H1 (cell line): ENCODE measurements around the gene CAMK2D. TPM values are rescaled to one million over a fixed set of nuclear protein-coding genes. Genes with fewer than 3 reads are reported as not detected.

Source experiments
- CTCF ChIA-PET: fragments of 300-600 bp; sonication (Branson Sonifier 250); formaldehyde crosslinking; loops from one replicate; lab custom pipeline; 2021; ENCODE audit not compliant: partially characterized antibody; lab: Charles Lee
- POLR2A ChIA-PET: fragments of 300-600 bp; sonication (Branson Sonifier 250); formaldehyde crosslinking; loops from one replicate; lab custom pipeline; 2021; ENCODE audit warnings: inconsistent platforms; ENCODE audit not compliant: partially characterized antibody; lab: Charles Lee
- DNase-seq, 2 experiments: peaks; one replicate each; pipeline versions ENCODE4 v3.0.0 to v3.0.0-alpha.2; 2010 to 2022; ENCODE audit warnings: low spot score in 2 of 2, low read depth in 1 of 2, mixed read lengths in 1 of 2
- FAIRE-seq: peaks from 2 replicates; lab custom pipeline; 2011; peaks lifted over from hg19 to GRCh38; lab: Jason Lieb, UNC
- H2AFZ ChIP-seq: 2 replicates; pipeline ENCODE4 v1.8.1; 2012; ENCODE audit warnings: low read length, inconsistent platforms
- H2AK5ac ChIP-seq: 2 replicates; pipeline ENCODE4 v1.6.1; 2013; ENCODE audit warnings: low read depth, low read length
- H2BK120ac ChIP-seq: replicated peaks from 2 replicates; pipeline ENCODE3; 2013; ENCODE audit warnings: low read depth, low read length, inconsistent platforms
- H2BK12ac ChIP-seq: 2 replicates; pipeline ENCODE4 v1.6.1; 2013; ENCODE audit warnings: low read depth, low read length
- H2BK15ac ChIP-seq: 2 replicates; pipeline ENCODE4 v1.6.1; 2013; ENCODE audit warnings: low read length
- H2BK20ac ChIP-seq: 2 replicates; pipeline ENCODE4 v1.6.1; 2013; ENCODE audit warnings: low read length
- H2BK5ac ChIP-seq: 2 replicates; pipeline ENCODE4 v1.6.1; 2013; ENCODE audit warnings: low read depth, low read length
- H3K14ac ChIP-seq: 2 replicates; pipeline ENCODE4 v1.6.1; 2013; ENCODE audit warnings: inconsistent platforms; ENCODE audit not compliant: insufficient read length
- H3K18ac ChIP-seq: 2 replicates; pipeline ENCODE4 v1.6.1; 2013; ENCODE audit warnings: low read length; ENCODE audit errors: extremely low read depth
- H3K23ac ChIP-seq: 2 replicates; pipeline ENCODE4 v1.6.1; 2013; ENCODE audit warnings: inconsistent platforms; ENCODE audit not compliant: insufficient read length
- H3K23me2 ChIP-seq: 2 replicates; pipeline ENCODE4 v1.6.1; 2013; ENCODE audit warnings: low read depth, low read length
- H3K27ac ChIP-seq: 2 replicates; pipeline ENCODE4 v1.6.1; 2011; ENCODE audit warnings: low read depth, low read length, inconsistent platforms
- H3K27me3 ChIP-seq, 4 experiments: replicated peaks in 1 of 4; 1 replicate in 1 of 4; 2 replicates in 3 of 4; pipeline versions ENCODE4 v1.6.1 to v1.8.1; 2011 to 2013; ENCODE audit warnings: low read length in 3 of 4, mild to moderate bottlenecking in 3 of 4, inconsistent platforms in 2 of 4, mixed read lengths in 2 of 4, moderate library complexity in 1 of 4; ENCODE audit not compliant: control insufficient read depth in 3 of 4, insufficient read depth in 3 of 4; ENCODE audit errors: extremely low read depth in 1 of 4
- H3K36me3 ChIP-seq, 4 experiments: 2 replicates each; pipeline versions ENCODE4 v1.6.1 to v1.8.1; 2011 to 2013; ENCODE audit warnings: mild to moderate bottlenecking in 4 of 4, low read length in 3 of 4, moderate library complexity in 2 of 4, control low read depth in 1 of 4, inconsistent platforms in 1 of 4; ENCODE audit not compliant: insufficient read depth in 4 of 4, control insufficient read depth in 2 of 4
- H3K4ac ChIP-seq: replicated peaks from 2 replicates; pipeline ENCODE3; 2013; ENCODE audit warnings: low read length, low read depth, mixed read lengths, inconsistent platforms; ENCODE audit not compliant: insufficient read length
- H3K4me1 ChIP-seq, 4 experiments: replicated peaks in 1 of 4; 1 replicate in 1 of 4; 2 replicates in 3 of 4; pipeline versions ENCODE4 v1.6.1 to v1.8.1; 2011 to 2013; ENCODE audit warnings: low read length in 3 of 4, inconsistent platforms in 2 of 4, mixed read lengths in 1 of 4; ENCODE audit not compliant: insufficient read depth in 4 of 4, control insufficient read depth in 3 of 4
- H3K4me2 ChIP-seq, 2 experiments: 2 replicates each; pipeline versions ENCODE4 v1.6.1 to v1.8.1; 2011 to 2013; ENCODE audit warnings: low read depth in 2 of 2, low read length in 2 of 2, control low read depth in 1 of 2, inconsistent platforms in 1 of 2, mild to moderate bottlenecking in 1 of 2; ENCODE audit not compliant: insufficient read depth in 1 of 2
- H3K4me3 ChIP-seq, 4 experiments: fragments of 200-600, 300-600 bp in 1 of 4; sonication (generic), shearing (Covaris generic), sonication (Bioruptor Twin) in 1 of 4; 2 replicates each; pipeline versions ENCODE4 v1.5.1 to v1.8.1; 2011 to 2016; ENCODE audit warnings: low read length in 4 of 4, low read depth in 3 of 4, control low read depth in 2 of 4, inconsistent platforms in 2 of 4, mild to moderate bottlenecking in 2 of 4, mixed read lengths in 1 of 4, moderate library complexity in 1 of 4; ENCODE audit not compliant: insufficient read depth in 2 of 4; ENCODE audit errors: extremely low read depth in 1 of 4
- H3K56ac ChIP-seq: replicated peaks from 2 replicates; pipeline ENCODE3; 2013; ENCODE audit warnings: low read depth, mild to moderate bottlenecking, mixed read lengths, low read length, inconsistent platforms; ENCODE audit not compliant: insufficient read length
- H3K79me1 ChIP-seq: 2 replicates; pipeline ENCODE4 v1.6.1; 2013; ENCODE audit warnings: low read depth, low read length, control low read depth
- H3K79me2 ChIP-seq, 2 experiments: 2 replicates each; pipeline versions ENCODE4 v1.6.1 to v1.8.1; 2012 to 2013; ENCODE audit warnings: low read length in 2 of 2, mild to moderate bottlenecking in 2 of 2, inconsistent platforms in 1 of 2; ENCODE audit not compliant: insufficient read depth in 2 of 2, control insufficient read depth in 1 of 2
- H3K9ac ChIP-seq, 4 experiments: replicated peaks in 1 of 4; 1 replicate in 1 of 4; 2 replicates in 3 of 4; pipeline versions ENCODE4 v1.6.1 to v1.8.1; 2011 to 2013; ENCODE audit warnings: low read depth in 3 of 4, low read length in 3 of 4, control low read depth in 2 of 4, mild to moderate bottlenecking in 2 of 4, moderate library complexity in 2 of 4, inconsistent platforms in 1 of 4; ENCODE audit errors: extremely low read depth in 1 of 4
- H3K9me3 ChIP-seq, 2 experiments: 2 replicates each; pipeline versions ENCODE4 v1.6.1 to v1.8.1; 2012 to 2013; ENCODE audit warnings: mild to moderate bottlenecking in 2 of 2, moderate library complexity in 2 of 2, control low read depth in 1 of 2, inconsistent platforms in 1 of 2, low read depth in 1 of 2, low read length in 1 of 2, mixed read lengths in 1 of 2; ENCODE audit not compliant: insufficient read depth in 2 of 2
- H4K20me1 ChIP-seq, 2 experiments: replicated peaks in 1 of 2; 2 replicates each; pipeline versions ENCODE3 to v1.8.1; 2011 to 2013; ENCODE audit warnings: inconsistent platforms in 2 of 2, low read length in 2 of 2, mild to moderate bottlenecking in 1 of 2; ENCODE audit not compliant: insufficient read depth in 2 of 2, control insufficient read depth in 1 of 2
- H4K5ac ChIP-seq: 2 replicates; pipeline ENCODE4 v1.6.1; 2013; ENCODE audit warnings: low read length, low read depth, mixed read lengths, inconsistent platforms; ENCODE audit not compliant: insufficient read length
- H4K8ac ChIP-seq: 2 replicates; pipeline ENCODE4 v1.8.0; 2013; ENCODE audit warnings: mild to moderate bottlenecking, moderate library complexity, low read length, inconsistent platforms; ENCODE audit not compliant: insufficient read depth; ENCODE audit errors: extremely low read depth
- H4K91ac ChIP-seq: replicated peaks from 2 replicates; pipeline ENCODE3; 2013; ENCODE audit warnings: low read length, mixed read lengths, inconsistent platforms; ENCODE audit not compliant: insufficient read length
- WGBS, 2 experiments: shearing (Covaris generic) in 1 of 2; methylation state at CpG; one replicate each; pipeline versions ENCODE4 v1.1.6 to v1.1.7; 2013 to 2015; ENCODE audit warnings: low lambda C conversion rate in 2 of 2, mixed read lengths in 2 of 2, inconsistent platforms in 1 of 2, low coverage in 1 of 2, missing lambda C conversion rate in 1 of 2; ENCODE audit not compliant: insufficient replicate concordance in 2 of 2, insufficient coverage in 1 of 2, insufficient read length in 1 of 2; ENCODE audit errors: extremely low coverage in 1 of 2, missing lambda C conversion rate in 1 of 2; 5-methylcytosine and 5-hydroxymethylcytosine counted together
- polyA plus RNA-seq, 7 experiments: library from polyadenylated mRNA; depleted of rRNA in 3 of 7; stranded (reverse) in 5 of 7; unstranded in 2 of 7; fragments of >200 nt in 5 of 7; fragments of 200-250 nt in 2 of 7; gene quantifications; 1 replicate in 5 of 7; 2 replicates in 1 of 7; 4 replicates in 1 of 7; pipeline versions ENCODE4 v1.2.1 to v1.2.3, GENCODE V29; 2011 to 2013; ENCODE audit warnings: missing spikeins in 2 of 7, mixed read lengths in 2 of 7
- total RNA-seq: library from RNA; stranded (reverse); fragmentation: NEBNext Ultra II Directional; extraction: Animal tissue kit (Norgen Biotek cat#: 25700); gene quantifications from 2 replicates; pipeline ENCODE4 v1.2.1, GENCODE V29; 2021

Gene CAMK2D
- total and polyA plus RNA-seq, 2 of the 8 experiments (the other 6 are each of a cell fraction or from before 2014, with no cell fraction given): 3.2 to 7.0 TPM

- H3K27ac ChIP-seq: no peak overlapping the region
- H2BK15ac ChIP-seq: no peak overlapping the region
- H2BK120ac ChIP-seq: no peak overlapping the region
- H3K9me3 ChIP-seq: peaks cover 6 to 7% of the 10 kb centered on the region in 2 experiments; a peak in 3 of 4 replicates
- no peaks in the 10 kb centered on the region for H3K23me2 ChIP-seq
- no peak overlapping the region for H3K9ac ChIP-seq
- POLR2A ChIA-PET: no interaction called here
- no peaks in the 10 kb centered on the region for H3K27me3 ChIP-seq
- no peaks in the 10 kb centered on the region for H3K4me1 ChIP-seq
- H2AK5ac ChIP-seq: no peak overlapping the region
- no peak overlapping the region for H3K4me2 ChIP-seq
- CTCF ChIA-PET: no interaction called here
- H3K23ac ChIP-seq: no peak overlapping the region
- H3K14ac ChIP-seq: no peak overlapping the region
- H4K5ac ChIP-seq: no peak overlapping the region
- 96% methylated on average over 12 of the region's 12 CpGs; no CpG with 5 or more reads in 1 of the 2 experiments for WGBS, 2 experiments
- no peak overlapping the region for H3K18ac ChIP-seq
- no peak overlapping the region for H2AFZ ChIP-seq
- no peak overlapping the region for H2BK5ac ChIP-seq
- no peaks in the 10 kb centered on the region for H3K79me2 ChIP-seq
- no peak overlapping the region for H2BK20ac ChIP-seq
- peaks cover 0 to 3% (median 0%) of the 10 kb centered on the region in 4 experiments; a peak in 1 of 8 replicates for H3K36me3 ChIP-seq
- H3K4ac ChIP-seq: no peak overlapping the region
- H4K8ac ChIP-seq: no peak overlapping the region
- no peaks in the 10 kb centered on the region for H3K79me1 ChIP-seq
- FAIRE-seq (no peak), DNase-seq (no peak)
- no peak overlapping the region for H2BK12ac ChIP-seq
- H3K56ac ChIP-seq: no peak overlapping the region
- no peak overlapping the region for H4K91ac ChIP-seq
- no peak overlapping the region for H3K4me3 ChIP-seq
- H4K20me1 ChIP-seq: no peaks in the 10 kb centered on the region
Measured at GRCh38 chr4:113480109-113480508, 281.4 kb downstream of the CAMK2D start.
